HEK293 (cell line): ENCODE results near the gene RYR2.

ENCODE experiments used
- WT1 ChIP-seq: fragments of 450-650 bp; formaldehyde crosslinking; IDR thresholded peaks from 2 replicates; pipeline ENCODE4 v1.5.1; 2016; ENCODE audit warnings: missing biosample characterization, missing genetic modification characterization
- YY1 ChIP-seq: fragments of 450-650 bp; formaldehyde crosslinking; IDR thresholded peaks from 2 replicates; pipeline ENCODE4 v1.5.1; 2018; ENCODE audit warnings: missing biosample characterization, missing genetic modification characterization
- ZNF140 ChIP-seq: fragments of 450-650 bp; formaldehyde crosslinking; IDR thresholded peaks from 2 replicates; pipeline ENCODE4 v1.5.1; 2016; ENCODE audit warnings: missing biosample characterization, missing genetic modification characterization
- ZNF157 ChIP-seq: fragments of 450-650 bp; formaldehyde crosslinking; IDR thresholded peaks from 2 replicates; pipeline ENCODE4 v1.5.1; 2016; ENCODE audit warnings: missing biosample characterization, missing genetic modification characterization
- ZNF292 ChIP-seq: fragments of 450-650 bp; formaldehyde crosslinking; IDR thresholded peaks from 2 replicates; pipeline ENCODE4 v1.5.1; 2016; ENCODE audit warnings: low read depth, missing biosample characterization, missing genetic modification characterization, borderline replicate concordance
- ZNF341 ChIP-seq: fragments of 450-650 bp; formaldehyde crosslinking; IDR thresholded peaks from 2 replicates; pipeline ENCODE4; 2016; ENCODE audit warnings: low read depth, missing biosample characterization, missing genetic modification characterization
- ZNF426 ChIP-seq: fragments of 450-650 bp; formaldehyde crosslinking; IDR thresholded peaks from 2 replicates; pipeline ENCODE4 v1.5.1; 2017; ENCODE audit warnings: missing biosample characterization, missing genetic modification characterization, mild to moderate bottlenecking, inconsistent platforms, moderate library complexity
- ZSCAN23 ChIP-seq: fragments of 450-650 bp; formaldehyde crosslinking; IDR thresholded peaks from 2 replicates; pipeline ENCODE4 v1.5.1; 2016; ENCODE audit warnings: missing biosample characterization, missing genetic modification characterization
- ZXDB ChIP-seq: fragments of 450-650 bp; formaldehyde crosslinking; IDR thresholded peaks from 2 replicates; pipeline ENCODE4 v1.5.1; 2016; ENCODE audit warnings: missing biosample characterization, missing genetic modification characterization
- TF ChIP-seq, protein P1 (sequence below): fragments of 450-650 bp; formaldehyde crosslinking; IDR thresholded peaks from 2 replicates; pipeline ENCODE4 v1.5.1; 2016; ENCODE audit warnings: missing biosample characterization, missing genetic modification characterization
- TF ChIP-seq, protein P2 (sequence below): fragments of 450-650 bp; formaldehyde crosslinking; IDR thresholded peaks from 2 replicates; pipeline ENCODE4 v1.5.1; 2016; ENCODE audit warnings: missing biosample characterization, missing genetic modification characterization
- TF ChIP-seq, protein P3 (sequence below): fragments of 450-650 bp; formaldehyde crosslinking; IDR thresholded peaks from 2 replicates; pipeline ENCODE4 v1.5.1; 2016; ENCODE audit warnings: missing biosample characterization, missing genetic modification characterization, low read depth
- TF ChIP-seq, protein P4 (sequence below): fragments of 450-650 bp; formaldehyde crosslinking; IDR thresholded peaks from 2 replicates; pipeline ENCODE4 v1.5.1; 2016; ENCODE audit warnings: missing biosample characterization, missing genetic modification characterization

DNA sequence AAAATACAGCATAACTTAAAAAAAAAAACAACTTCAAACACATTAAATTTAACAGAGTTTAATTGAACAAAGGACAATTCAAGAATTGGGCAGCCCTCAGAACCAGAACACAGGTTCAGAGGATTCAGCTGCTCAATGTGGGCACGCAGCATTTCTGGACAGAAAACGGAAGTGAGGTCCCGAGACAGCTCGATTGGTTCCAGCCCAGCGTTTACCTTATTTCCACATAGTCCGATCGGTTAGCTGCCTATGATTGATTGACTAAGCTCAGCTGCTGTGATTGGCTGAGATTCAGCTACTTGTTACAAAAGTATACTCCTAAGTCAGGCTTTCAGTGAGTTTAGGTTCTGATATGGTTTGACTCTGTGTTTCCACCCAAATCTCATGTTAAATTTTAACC is 815.5 kb downstream of the RYR2 start:
- TF ChIP-seq, protein P1, sequence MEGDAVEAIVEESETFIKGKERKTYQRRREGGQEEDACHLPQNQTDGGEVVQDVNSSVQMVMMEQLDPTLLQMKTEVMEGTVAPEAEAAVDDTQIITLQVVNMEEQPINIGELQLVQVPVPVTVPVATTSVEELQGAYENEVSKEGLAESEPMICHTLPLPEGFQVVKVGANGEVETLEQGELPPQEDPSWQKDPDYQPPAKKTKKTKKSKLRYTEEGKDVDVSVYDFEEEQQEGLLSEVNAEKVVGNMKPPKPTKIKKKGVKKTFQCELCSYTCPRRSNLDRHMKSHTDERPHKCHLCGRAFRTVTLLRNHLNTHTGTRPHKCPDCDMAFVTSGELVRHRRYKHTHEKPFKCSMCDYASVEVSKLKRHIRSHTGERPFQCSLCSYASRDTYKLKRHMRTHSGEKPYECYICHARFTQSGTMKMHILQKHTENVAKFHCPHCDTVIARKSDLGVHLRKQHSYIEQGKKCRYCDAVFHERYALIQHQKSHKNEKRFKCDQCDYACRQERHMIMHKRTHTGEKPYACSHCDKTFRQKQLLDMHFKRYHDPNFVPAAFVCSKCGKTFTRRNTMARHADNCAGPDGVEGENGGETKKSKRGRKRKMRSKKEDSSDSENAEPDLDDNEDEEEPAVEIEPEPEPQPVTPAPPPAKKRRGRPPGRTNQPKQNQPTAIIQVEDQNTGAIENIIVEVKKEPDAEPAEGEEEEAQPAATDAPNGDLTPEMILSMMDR (tag by site-specific recombination), result no peak
- no peak for TF ChIP-seq WT1 (tag by site-specific recombination)
- no peak for TF ChIP-seq ZNF426 (tag by site-specific recombination)
- TF ChIP-seq, protein P2, sequence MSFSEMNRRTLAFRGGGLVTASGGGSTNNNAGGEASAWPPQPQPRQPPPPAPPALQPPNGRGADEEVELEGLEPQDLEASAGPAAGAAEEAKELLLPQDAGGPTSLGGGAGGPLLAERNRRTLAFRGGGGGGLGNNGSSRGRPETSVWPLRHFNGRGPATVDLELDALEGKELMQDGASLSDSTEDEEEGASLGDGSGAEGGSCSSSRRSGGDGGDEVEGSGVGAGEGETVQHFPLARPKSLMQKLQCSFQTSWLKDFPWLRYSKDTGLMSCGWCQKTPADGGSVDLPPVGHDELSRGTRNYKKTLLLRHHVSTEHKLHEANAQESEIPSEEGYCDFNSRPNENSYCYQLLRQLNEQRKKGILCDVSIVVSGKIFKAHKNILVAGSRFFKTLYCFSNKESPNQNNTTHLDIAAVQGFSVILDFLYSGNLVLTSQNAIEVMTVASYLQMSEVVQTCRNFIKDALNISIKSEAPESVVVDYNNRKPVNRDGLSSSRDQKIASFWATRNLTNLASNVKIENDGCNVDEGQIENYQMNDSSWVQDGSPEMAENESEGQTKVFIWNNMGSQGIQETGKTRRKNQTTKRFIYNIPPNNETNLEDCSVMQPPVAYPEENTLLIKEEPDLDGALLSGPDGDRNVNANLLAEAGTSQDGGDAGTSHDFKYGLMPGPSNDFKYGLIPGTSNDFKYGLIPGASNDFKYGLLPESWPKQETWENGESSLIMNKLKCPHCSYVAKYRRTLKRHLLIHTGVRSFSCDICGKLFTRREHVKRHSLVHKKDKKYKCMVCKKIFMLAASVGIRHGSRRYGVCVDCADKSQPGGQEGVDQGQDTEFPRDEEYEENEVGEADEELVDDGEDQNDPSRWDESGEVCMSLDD (tag by site-specific recombination), result no peak
- TF ChIP-seq ZNF140 (tag by site-specific recombination), result no peak
- TF ChIP-seq ZXDB (tag by site-specific recombination), result no peak
- TF ChIP-seq, protein P3, sequence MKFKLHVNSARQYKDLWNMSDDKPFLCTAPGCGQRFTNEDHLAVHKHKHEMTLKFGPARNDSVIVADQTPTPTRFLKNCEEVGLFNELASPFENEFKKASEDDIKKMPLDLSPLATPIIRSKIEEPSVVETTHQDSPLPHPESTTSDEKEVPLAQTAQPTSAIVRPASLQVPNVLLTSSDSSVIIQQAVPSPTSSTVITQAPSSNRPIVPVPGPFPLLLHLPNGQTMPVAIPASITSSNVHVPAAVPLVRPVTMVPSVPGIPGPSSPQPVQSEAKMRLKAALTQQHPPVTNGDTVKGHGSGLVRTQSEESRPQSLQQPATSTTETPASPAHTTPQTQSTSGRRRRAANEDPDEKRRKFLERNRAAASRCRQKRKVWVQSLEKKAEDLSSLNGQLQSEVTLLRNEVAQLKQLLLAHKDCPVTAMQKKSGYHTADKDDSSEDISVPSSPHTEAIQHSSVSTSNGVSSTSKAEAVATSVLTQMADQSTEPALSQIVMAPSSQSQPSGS, result no peak
- TF ChIP-seq ZNF157, result no peak
- TF ChIP-seq ZSCAN23, result no peak
- TF ChIP-seq, protein P4, sequence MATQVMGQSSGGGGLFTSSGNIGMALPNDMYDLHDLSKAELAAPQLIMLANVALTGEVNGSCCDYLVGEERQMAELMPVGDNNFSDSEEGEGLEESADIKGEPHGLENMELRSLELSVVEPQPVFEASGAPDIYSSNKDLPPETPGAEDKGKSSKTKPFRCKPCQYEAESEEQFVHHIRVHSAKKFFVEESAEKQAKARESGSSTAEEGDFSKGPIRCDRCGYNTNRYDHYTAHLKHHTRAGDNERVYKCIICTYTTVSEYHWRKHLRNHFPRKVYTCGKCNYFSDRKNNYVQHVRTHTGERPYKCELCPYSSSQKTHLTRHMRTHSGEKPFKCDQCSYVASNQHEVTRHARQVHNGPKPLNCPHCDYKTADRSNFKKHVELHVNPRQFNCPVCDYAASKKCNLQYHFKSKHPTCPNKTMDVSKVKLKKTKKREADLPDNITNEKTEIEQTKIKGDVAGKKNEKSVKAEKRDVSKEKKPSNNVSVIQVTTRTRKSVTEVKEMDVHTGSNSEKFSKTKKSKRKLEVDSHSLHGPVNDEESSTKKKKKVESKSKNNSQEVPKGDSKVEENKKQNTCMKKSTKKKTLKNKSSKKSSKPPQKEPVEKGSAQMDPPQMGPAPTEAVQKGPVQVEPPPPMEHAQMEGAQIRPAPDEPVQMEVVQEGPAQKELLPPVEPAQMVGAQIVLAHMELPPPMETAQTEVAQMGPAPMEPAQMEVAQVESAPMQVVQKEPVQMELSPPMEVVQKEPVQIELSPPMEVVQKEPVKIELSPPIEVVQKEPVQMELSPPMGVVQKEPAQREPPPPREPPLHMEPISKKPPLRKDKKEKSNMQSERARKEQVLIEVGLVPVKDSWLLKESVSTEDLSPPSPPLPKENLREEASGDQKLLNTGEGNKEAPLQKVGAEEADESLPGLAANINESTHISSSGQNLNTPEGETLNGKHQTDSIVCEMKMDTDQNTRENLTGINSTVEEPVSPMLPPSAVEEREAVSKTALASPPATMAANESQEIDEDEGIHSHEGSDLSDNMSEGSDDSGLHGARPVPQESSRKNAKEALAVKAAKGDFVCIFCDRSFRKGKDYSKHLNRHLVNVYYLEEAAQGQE (tag by site-specific recombination), result no peak
- TF ChIP-seq ZNF292, result no peak
- no peak for TF ChIP-seq YY1
- TF ChIP-seq ZNF341 (tag by site-specific recombination), result no peak
